ENCODE results near the gene TCL1A. TPM values are rescaled to one million over a fixed set of nuclear protein-coding genes. Genes with fewer than 3 reads are reported as not detected.
A peak's percentile ranks its signal among the peaks of the same experiment; 100 is the strongest.
"Not testable (repeated sequence)": the region's sequence is repeated elsewhere in the genome, so short reads cannot be mapped to it uniquely, and the experiment has no call there.

Gene TCL1A
- total RNA-seq, 1 experiment from 2014 or later = not detected

GRCh38 chr14:95665530-95665929 lies 48.4 kb downstream of the TCL1A start:
- not testable (repeated sequence) for H4K91ac ChIP-seq (ENCODE audit: insufficient read length, low read depth, low read length); H2BK20ac ChIP-seq (ENCODE audit: low read depth, low read length, poor library complexity, severe bottlenecking); H3K18ac ChIP-seq (ENCODE audit: insufficient read length, low read depth, low read length); H3K9ac ChIP-seq (ENCODE audit: extremely low read depth, insufficient read length, low read length); H3K79me1 ChIP-seq (ENCODE audit: insufficient read depth, low read depth, low read length, poor library complexity, severe bottlenecking); H2BK120ac ChIP-seq (ENCODE audit: low read depth, low read length, poor library complexity, severe bottlenecking); H2BK5ac ChIP-seq (ENCODE audit: insufficient read length, low read length); H3K36me3 Mint-ChIP-seq (ENCODE audit: insufficient read depth in 1 of 3, low read depth in 3 of 3); H3K9me3 Mint-ChIP-seq; H2BK15ac ChIP-seq (ENCODE audit: low read depth, low read length); H2AK5ac ChIP-seq (ENCODE audit: insufficient read length, low read length); H3K56ac ChIP-seq (ENCODE audit: insufficient read length, low read depth, low read length); H3K27ac Mint-ChIP-seq; H3K4me1 ChIP-seq (ENCODE audit: insufficient read depth, low read length); H3K79me2 ChIP-seq (ENCODE audit: insufficient read depth, low read length); H3T11ph ChIP-seq (ENCODE audit: low read length); H3K4me2 ChIP-seq (ENCODE audit: insufficient read depth, insufficient read length, low read length); H2BK12ac ChIP-seq (ENCODE audit: insufficient read length, low read depth, low read length); H3K14ac ChIP-seq (ENCODE audit: insufficient read depth, low read length); H2AFZ ChIP-seq (ENCODE audit: low read length); H3K4me3 Mint-ChIP-seq; H3K9me3 ChIP-seq (ENCODE audit: control insufficient read depth, low read depth, low read length); H4K8ac ChIP-seq (replicated peaks; ENCODE audit: insufficient read length, low read depth, low read length); H3K27me3 ChIP-seq (ENCODE audit: insufficient read depth, low read length); H3K23me2 ChIP-seq (ENCODE audit: insufficient read length, low read depth, low read length, poor library complexity, severe bottlenecking); H3K23ac ChIP-seq (ENCODE audit: insufficient read length, low read depth, low read length); H3K27ac ChIP-seq (ENCODE audit: insufficient read length, low read depth, low read length); H4K5ac ChIP-seq (ENCODE audit: insufficient read length, low read depth, low read length); H3K4ac ChIP-seq (ENCODE audit: low read depth, low read length); H4K20me1 ChIP-seq (ENCODE audit: control insufficient read depth, insufficient read depth, insufficient read length)
- WGBS (ENCODE audit: extremely low coverage, insufficient read length, low lambda C conversion rate) = no CpG with 5 or more reads among the region's 8 CpGs
- H3K4me1 Mint-ChIP-seq = peaks cover 28 to 44% of the 10 kb centered on the region in 2 experiments
- H3K27me3 Mint-ChIP-seq (ENCODE audit: low read depth) = peaks cover 82% of the 10 kb centered on the region
- peak; percentile 52 for DNase-seq
- TF ChIP-seq CTCF (conservative IDR thresholded peaks at IDR 0.05) = peak; percentile 37; the same call in 2 of the 3 replicates

Measured in H9 (cell line).